Mucosa of descending colon (tissue), 3 donors: ENCODE data around the gene NCL. TPM values are rescaled to one million over a fixed set of nuclear protein-coding genes. Genes with fewer than 3 reads are reported as not detected.

ENCODE experiments used
- ATAC-seq: fragments of 200-7000 bp; cut with Tn5 transposase; one replicate; pipeline ENCODE4 v1.9.1; 2020; ENCODE audit warnings: mild to moderate bottlenecking, moderate library complexity
- DNase-seq, 3 donors: peaks; one replicate each; pipeline ENCODE4 v3.0.0-alpha.2; 2020
- H3K36me3 ChIP-seq: fragments of 200-600 bp; one replicate; pipeline ENCODE4 v1.8.0; 2021; ENCODE audit warnings: low read depth, mild to moderate bottlenecking
- H3K4me1 ChIP-seq: fragments of 200-600 bp; one replicate; pipeline ENCODE4 v1.8.0; 2021; ENCODE audit warnings: low read depth, mild to moderate bottlenecking
- H3K4me3 ChIP-seq: fragments of 200-600 bp; one replicate; pipeline ENCODE4 v1.8.0; 2021; ENCODE audit warnings: mild to moderate bottlenecking
- H3K9me3 ChIP-seq: fragments of 200-600 bp; one replicate; pipeline ENCODE4 v1.8.0; 2021; ENCODE audit warnings: mild to moderate bottlenecking
- CTCF ChIP-seq: fragments of 200-600 bp; IDR thresholded peaks from one replicate; pipeline ENCODE4 v1.8.0; 2022; ENCODE audit warnings: antibody characterized with exemption, mild to moderate bottlenecking
- intact Hi-C, 2 donors: fragments of 100-400 bp; cut with DNase I in 1 of 2; cut with micrococcal nuclease in 1 of 2; formaldehyde crosslinking; loops; one replicate each; pipeline versions ENCODE4 v1.11.0 to v1.11.1; 2022; cut with DNase I, micrococcal nuclease
- total RNA-seq, 3 donors: library from RNA; stranded (reverse); fragmentation: NEBNext Ultra II Directional in 2 of 3; extraction: Animal tissue kit (Norgen Biotek cat#: 25700) in 2 of 3; gene quantifications; one replicate each; pipeline versions ENCODE4 v1.2.1 to v1.2.4, GENCODE V29; 2021 to 2023
- donor health status: DM: no; HTN: no; CAD: no; lungs with moderate emphysema.
- donor health status: DM: no; HTN: no; CAD: no.
- donor health status: DM: no; HTN: yes; CAD: no.

Gene NCL
- total RNA-seq, 3 donors from 2014 or later, result 239 to 369 (median 328) TPM

GRCh38 chr2:231488331-231488730, 24.0 kb upstream of the NCL start:
- intact Hi-C loops, result no loop called here
- H3K36me3 ChIP-seq, result no peaks in the 10 kb centered on the region
- no peak overlapping the region for H3K4me3 ChIP-seq
- no peaks in the 10 kb centered on the region for H3K4me1 ChIP-seq
- DNase-seq (no peak), ATAC-seq (no peak)
- H3K9me3 ChIP-seq, result no peaks in the 10 kb centered on the region
- no peak for TF ChIP-seq CTCF

- DNase-seq (no peak), ATAC-seq (no peak)
- no peak for TF ChIP-seq CTCF
- H3K4me3 ChIP-seq, result no peak overlapping the region
- H3K9me3 ChIP-seq, result no peaks in the 10 kb centered on the region
- intact Hi-C loops, result no loop called here
- H3K36me3 ChIP-seq, result no peaks in the 10 kb centered on the region
- no peaks in the 10 kb centered on the region for H3K4me1 ChIP-seq
Measured at GRCh38 chr2:231486851-231487596, 22.7 kb upstream of the NCL start.

GRCh38 chr2:231483398-231484329, 19.4 kb upstream of the NCL start:
- TF ChIP-seq CTCF, result no peak
- no peaks in the 10 kb centered on the region for H3K4me1 ChIP-seq
- intact Hi-C loops, result loop anchor here in 1 of 2 donors (5.0 kb wide), 1 partner anchor 74 kb away; no protein-coding TSS in a partner anchor
- H3K36me3 ChIP-seq, result no peaks in the 10 kb centered on the region
- DNase-seq (peak; percentile 12 to 62 (median 43)), ATAC-seq (peak; percentile 43)
- H3K4me3 ChIP-seq, result no peak overlapping the region
- no peaks in the 10 kb centered on the region for H3K9me3 ChIP-seq

- ATAC-seq (peak; percentile 96), DNase-seq (peak; percentile 79 to 84 (median 82))
- TF ChIP-seq CTCF, result peak; percentile 95
- Histone ChIP-seq H3K4me3 (no peak overlapping the region), H3K36me3 (no peaks in the 10 kb centered on the region), H3K9me3 (no peaks in the 10 kb centered on the region), H3K4me1 (no peaks in the 10 kb centered on the region)
- intact Hi-C loops, result loop anchor here in 1 of 2 donors (5.0 kb wide), 1 partner anchor 74 kb away; no protein-coding TSS in a partner anchor
Measured at GRCh38 chr2:231482806-231483391, 18.6 kb upstream of the NCL start.

DNA sequence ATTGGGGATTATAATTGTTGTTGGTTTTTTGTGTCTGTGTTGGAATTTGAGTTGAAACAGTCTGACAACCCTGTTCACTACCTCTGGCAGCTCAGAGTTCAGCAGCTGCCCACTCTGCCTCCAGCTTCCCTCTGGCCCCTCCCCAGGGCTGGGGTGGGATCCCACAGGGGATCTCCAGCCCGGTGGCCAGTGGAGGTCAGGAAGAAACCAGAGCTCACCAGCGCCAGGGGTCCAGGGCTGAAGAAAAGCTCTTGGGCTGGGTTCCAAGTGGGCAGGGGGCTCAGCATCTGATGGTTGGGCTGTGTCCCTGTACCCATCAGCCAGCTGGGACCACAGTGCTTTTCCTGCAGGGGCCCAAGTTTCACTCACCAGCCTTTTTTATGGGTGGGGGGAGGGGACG, 16.5 kb upstream of the NCL start:
- Histone ChIP-seq H3K4me1 (no peaks in the 10 kb centered on the region), H3K4me3 (no peak overlapping the region), H3K36me3 (no peaks in the 10 kb centered on the region), H3K9me3 (no peaks in the 10 kb centered on the region)
- DNase-seq, result no peak
- intact Hi-C loops, result loop anchor here in 1 of 2 donors (5.0 kb wide), 1 partner anchor 77 kb away; no protein-coding TSS in a partner anchor
- ATAC-seq, result no peak
- no peak for TF ChIP-seq CTCF
